HG03280 (cell line): Measurements from ENCODE around the gene PARP4.
"Not testable (repeated sequence)": the region's sequence is repeated elsewhere in the genome, so short reads cannot be mapped to it uniquely, and the experiment has no call there.

Source experiments
- ATAC-seq: cut with Tn5 transposase; IDR thresholded peaks from one replicate; pipeline ENCODE4 v1.9.1; 2021; ENCODE audit warnings: mild to moderate bottlenecking, moderate library complexity; ENCODE audit not compliant: unreplicated experiment

PARP4 gene

GRCh38 chr13:24380227-24380626 lies 132.4 kb downstream of the PARP4 start:
- not testable (repeated sequence) for ATAC-seq

- not testable (repeated sequence) for ATAC-seq
Observed at GRCh38 chr13:24371273-24371672, 141.3 kb downstream of the PARP4 start.
